ENCODE results near the gene ADAT2. TPM values are rescaled to one million over a fixed set of nuclear protein-coding genes. Genes with fewer than 3 reads are reported as not detected.

The ADAT2 gene
- total and polyA plus RNA-seq, 2 of the 4 experiments (the other 2 are of a cell fraction), result 2.7 to 5.4 TPM

DNA sequence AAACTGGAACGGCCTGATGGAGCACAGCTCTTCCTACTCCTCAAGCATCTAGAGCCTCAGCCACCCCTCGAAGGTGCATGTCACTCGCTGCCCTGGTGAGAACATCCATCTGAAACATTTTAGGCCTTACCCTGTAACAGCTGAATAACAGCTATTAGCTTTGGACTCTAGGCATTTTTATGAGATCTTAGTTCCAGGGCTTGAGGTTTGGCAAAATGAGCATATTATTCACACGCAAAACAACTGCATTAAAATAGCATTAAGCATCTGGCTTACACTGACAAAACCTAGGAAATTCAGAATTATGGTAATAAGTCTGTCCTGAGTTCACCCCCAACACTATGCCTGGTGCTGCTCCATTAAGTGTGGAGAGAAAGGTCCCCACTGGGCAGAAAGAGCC lies 56.1 kb downstream of the ADAT2 start:
- TF ChIP-seq MAZ (IDR thresholded peaks at IDR 0.05; ENCODE audit: borderline replicate concordance, low read depth, low read length) (no peak), CEBPB (IDR thresholded peaks at IDR 0.05; ENCODE audit: low read depth, low read length) (no peak), NFE2L2 (IDR thresholded peaks at IDR 0.05; ENCODE audit: low read depth, low read length) (no peak)
- TF ChIP-seq, protein P1, sequence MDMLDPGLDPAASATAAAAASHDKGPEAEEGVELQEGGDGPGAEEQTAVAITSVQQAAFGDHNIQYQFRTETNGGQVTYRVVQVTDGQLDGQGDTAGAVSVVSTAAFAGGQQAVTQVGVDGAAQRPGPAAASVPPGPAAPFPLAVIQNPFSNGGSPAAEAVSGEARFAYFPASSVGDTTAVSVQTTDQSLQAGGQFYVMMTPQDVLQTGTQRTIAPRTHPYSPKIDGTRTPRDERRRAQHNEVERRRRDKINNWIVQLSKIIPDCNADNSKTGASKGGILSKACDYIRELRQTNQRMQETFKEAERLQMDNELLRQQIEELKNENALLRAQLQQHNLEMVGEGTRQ (IDR thresholded peaks at IDR 0.05; ENCODE audit: low read depth, low read length), result no peak
- H3K79me1 ChIP-seq (ENCODE audit: low read depth in 1 of 2, low read length in 2 of 2), result no peaks in the 10 kb centered on the region
- WGBS, 2 experiments (ENCODE audit: extremely low coverage in 2 of 2, insufficient read length in 1 of 2), result no CpG with 5 or more reads among the region's 4 CpGs
- intact Hi-C loops (cut with micrococcal nuclease), result no loop called here
- BruUV-seq (replicated peaks), result no TSS peak
- in situ Hi-C loops (cut with MboI; ENCODE audit: low sequenced_read_pairs), result no loop called here
- H3K4me3 ChIP-seq (ENCODE audit: insufficient read depth, low read depth, low read length), result no peak overlapping the region
- peaks cover 3% of the 10 kb centered on the region; the same call in 1 of the 2 replicates for H3K4me1 ChIP-seq (ENCODE audit: control insufficient read depth, insufficient read depth, low read length)
- no peak overlapping the region for H3K4ac ChIP-seq (ENCODE audit: low read depth, low read length)
- H2AFZ ChIP-seq (replicated peaks; ENCODE audit: low read length, poor library complexity), result no peak overlapping the region
- H3K36me3 ChIP-seq (ENCODE audit: control insufficient read depth, insufficient read depth, low read length), result no peaks in the 10 kb centered on the region
- H2BK5ac ChIP-seq (ENCODE audit: low read depth, low read length, poor library complexity, severe bottlenecking), result no peak overlapping the region
- no peak overlapping the region for H3K23ac ChIP-seq (ENCODE audit: low read depth, low read length)
- H2BK15ac ChIP-seq (ENCODE audit: low read depth, low read length), result no peak overlapping the region
- H3K9me1 ChIP-seq (ENCODE audit: insufficient read depth, low read length), result no peaks in the 10 kb centered on the region
- H4K91ac ChIP-seq (ENCODE audit: insufficient read depth, low read depth, low read length), result no peak overlapping the region
- no peak for ATAC-seq (ENCODE audit: low read depth)
- no peak overlapping the region for H3K14ac ChIP-seq (replicated peaks; ENCODE audit: low read depth, low read length)
- POLR2A ChIA-PET (ENCODE audit: unreplicated experiment), result no interaction called here
- no peak overlapping the region for H2BK20ac ChIP-seq (ENCODE audit: low read depth, low read length)
- H3K27me3 ChIP-seq (ENCODE audit: control insufficient read depth, insufficient read depth, low read length), result peaks cover 11% of the 10 kb centered on the region
- H2AK9ac ChIP-seq (replicated peaks; ENCODE audit: low read depth, low read length, poor library complexity), result no peak overlapping the region
- no peaks in the 10 kb centered on the region for H3K9me3 ChIP-seq (ENCODE audit: control insufficient read depth, insufficient read depth, low read length)
- no peak overlapping the region for H4K5ac ChIP-seq (ENCODE audit: low read depth, low read length)
- H2AK5ac ChIP-seq (ENCODE audit: low read depth, low read length), result no peak overlapping the region
- H3K9ac ChIP-seq (ENCODE audit: low read depth, low read length), result no peak overlapping the region
- H2BK120ac ChIP-seq (ENCODE audit: low read depth, low read length), result no peak overlapping the region
- CTCF ChIA-PET, result no interaction called here
- H3K18ac ChIP-seq (ENCODE audit: low read depth, low read length), result no peak overlapping the region
- H4K8ac ChIP-seq (ENCODE audit: low read depth in 2 of 2, low read length in 2 of 2), result no peak overlapping the region
- dilution Hi-C loops (cut with HindIII; ENCODE audit: low sequenced_read_pairs, unreplicated experiment), result no loop called here
- no peak for DNase-seq
- no peak overlapping the region for H3K4me2 ChIP-seq (ENCODE audit: low read depth, low read length)
- H4K20me1 ChIP-seq (ENCODE audit: insufficient read depth, low read length), result no peaks in the 10 kb centered on the region
- H3K27ac ChIP-seq (ENCODE audit: insufficient read depth, low read length), result no peak overlapping the region
- H3K56ac ChIP-seq (ENCODE audit: extremely low read depth, insufficient read depth, low read length), result no peak overlapping the region
